ENCODE data around the gene LUZP1.

LUZP1 gene

DNA sequence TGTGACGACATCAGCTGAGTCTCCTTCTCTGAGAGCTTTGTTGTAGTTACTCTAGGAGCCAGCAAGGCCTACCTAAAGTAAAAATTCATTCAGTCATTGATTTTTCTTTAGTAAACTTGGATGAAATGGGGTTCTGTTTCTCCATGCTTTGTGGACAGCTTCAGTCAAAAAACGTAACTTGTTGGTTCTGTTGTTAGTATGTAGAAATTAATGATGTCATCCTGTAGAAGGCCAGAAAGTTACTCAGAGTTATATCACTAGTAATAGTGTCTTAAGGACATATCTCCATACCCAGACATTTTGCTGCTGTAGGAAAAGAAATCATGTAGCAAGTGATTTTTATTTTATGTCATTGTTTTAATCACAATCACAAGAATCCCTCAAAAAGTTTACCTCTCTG, 106.4 kb downstream of the LUZP1 start:
- no peak overlapping the region for H3K4me3 ChIP-seq (replicated peaks; ENCODE audit: low read depth, low read length)
- TF ChIP-seq, protein P1, sequence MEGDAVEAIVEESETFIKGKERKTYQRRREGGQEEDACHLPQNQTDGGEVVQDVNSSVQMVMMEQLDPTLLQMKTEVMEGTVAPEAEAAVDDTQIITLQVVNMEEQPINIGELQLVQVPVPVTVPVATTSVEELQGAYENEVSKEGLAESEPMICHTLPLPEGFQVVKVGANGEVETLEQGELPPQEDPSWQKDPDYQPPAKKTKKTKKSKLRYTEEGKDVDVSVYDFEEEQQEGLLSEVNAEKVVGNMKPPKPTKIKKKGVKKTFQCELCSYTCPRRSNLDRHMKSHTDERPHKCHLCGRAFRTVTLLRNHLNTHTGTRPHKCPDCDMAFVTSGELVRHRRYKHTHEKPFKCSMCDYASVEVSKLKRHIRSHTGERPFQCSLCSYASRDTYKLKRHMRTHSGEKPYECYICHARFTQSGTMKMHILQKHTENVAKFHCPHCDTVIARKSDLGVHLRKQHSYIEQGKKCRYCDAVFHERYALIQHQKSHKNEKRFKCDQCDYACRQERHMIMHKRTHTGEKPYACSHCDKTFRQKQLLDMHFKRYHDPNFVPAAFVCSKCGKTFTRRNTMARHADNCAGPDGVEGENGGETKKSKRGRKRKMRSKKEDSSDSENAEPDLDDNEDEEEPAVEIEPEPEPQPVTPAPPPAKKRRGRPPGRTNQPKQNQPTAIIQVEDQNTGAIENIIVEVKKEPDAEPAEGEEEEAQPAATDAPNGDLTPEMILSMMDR (IDR thresholded peaks at IDR 0.05; ENCODE audit: low read depth, low read length, missing control alignments) = no peak
- no peak for DNase-seq (ENCODE audit: extremely low read depth, low read depth)

DNA sequence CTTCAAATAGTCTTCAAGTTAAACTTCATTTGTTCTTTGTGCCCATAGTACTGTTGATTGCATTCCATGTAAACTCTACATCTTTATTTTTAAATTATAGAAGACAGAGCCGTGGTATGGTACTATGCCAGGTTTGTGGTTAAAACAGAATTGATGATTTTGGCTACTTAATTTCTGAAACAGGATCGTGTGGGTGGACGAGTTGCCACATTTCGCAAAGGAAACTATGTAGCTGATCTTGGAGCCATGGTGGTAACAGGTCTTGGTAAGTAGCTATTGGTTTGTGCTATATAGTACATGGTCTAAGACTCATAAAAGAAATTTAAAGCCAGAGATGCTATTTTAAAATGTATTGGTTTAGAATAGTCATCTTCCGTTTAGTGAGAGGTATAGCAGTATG, 111.4 kb downstream of the LUZP1 start:
- H3K4me3 ChIP-seq (replicated peaks; ENCODE audit: low read depth, low read length) = no peak overlapping the region
- TF ChIP-seq, protein P1 (IDR thresholded peaks at IDR 0.05; ENCODE audit: low read depth, low read length, missing control alignments) = no peak
- DNase-seq (ENCODE audit: extremely low read depth, low read depth) = no peak

DNA sequence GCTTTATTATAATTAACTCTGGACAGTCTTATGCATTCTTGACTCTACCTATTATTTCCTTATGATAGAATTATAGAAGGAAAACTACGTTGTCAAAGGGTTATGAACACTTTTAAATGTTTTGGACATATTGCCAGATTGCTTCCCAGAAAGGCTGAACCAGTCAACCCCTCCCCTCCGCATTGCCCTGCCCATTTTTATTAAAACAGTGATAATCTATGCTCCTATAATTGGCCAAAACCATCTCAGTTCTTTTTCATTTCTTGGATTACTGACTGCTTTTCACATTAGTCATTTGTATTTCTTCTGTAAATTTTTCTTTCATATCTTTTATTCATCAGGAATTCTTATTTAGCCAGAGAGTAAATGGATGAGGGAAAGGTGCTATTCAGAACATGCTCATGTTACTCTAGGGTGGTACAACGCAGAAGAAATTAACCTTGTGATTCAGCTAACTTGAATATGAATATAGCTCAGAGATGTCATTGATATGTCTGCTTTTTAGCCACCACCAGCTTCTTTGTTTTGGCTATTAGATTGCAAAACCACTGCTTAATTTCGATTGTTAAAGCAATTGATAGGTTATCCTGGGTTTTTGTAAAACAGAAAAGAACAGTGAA, 117.3 kb downstream of the LUZP1 start:
- DNase-seq (ENCODE audit: extremely low read depth, low read depth) = no peak
- no peak overlapping the region for H3K4me3 ChIP-seq (replicated peaks; ENCODE audit: low read depth, low read length)
- TF ChIP-seq, protein P1 (IDR thresholded peaks at IDR 0.05; ENCODE audit: low read depth, low read length, missing control alignments) = no peak

DNA sequence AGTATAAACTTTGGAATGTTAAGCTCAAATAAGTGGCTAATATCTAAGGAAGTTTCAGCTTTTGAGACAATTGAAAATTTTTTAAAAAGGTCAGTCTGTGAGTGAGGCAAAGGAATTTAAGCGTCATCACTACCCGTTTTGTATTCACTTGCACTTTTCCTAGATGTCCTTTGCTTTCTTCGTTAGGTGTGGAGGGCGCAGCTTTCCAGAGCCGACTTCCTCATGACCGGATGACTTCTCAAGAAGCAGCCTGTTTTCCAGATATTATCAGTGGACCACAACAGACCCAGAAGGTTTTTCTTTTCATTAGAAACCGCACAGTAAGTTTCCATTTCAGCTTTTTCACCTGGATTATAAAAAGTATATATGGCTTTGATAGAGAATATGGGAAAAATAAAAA, 118.5 kb downstream of the LUZP1 start:
- no peak for DNase-seq (ENCODE audit: extremely low read depth, low read depth)
- H3K4me3 ChIP-seq (replicated peaks; ENCODE audit: low read depth, low read length) = no peak overlapping the region
- TF ChIP-seq, protein P1 (IDR thresholded peaks at IDR 0.05; ENCODE audit: low read depth, low read length, missing control alignments) = no peak

DNA sequence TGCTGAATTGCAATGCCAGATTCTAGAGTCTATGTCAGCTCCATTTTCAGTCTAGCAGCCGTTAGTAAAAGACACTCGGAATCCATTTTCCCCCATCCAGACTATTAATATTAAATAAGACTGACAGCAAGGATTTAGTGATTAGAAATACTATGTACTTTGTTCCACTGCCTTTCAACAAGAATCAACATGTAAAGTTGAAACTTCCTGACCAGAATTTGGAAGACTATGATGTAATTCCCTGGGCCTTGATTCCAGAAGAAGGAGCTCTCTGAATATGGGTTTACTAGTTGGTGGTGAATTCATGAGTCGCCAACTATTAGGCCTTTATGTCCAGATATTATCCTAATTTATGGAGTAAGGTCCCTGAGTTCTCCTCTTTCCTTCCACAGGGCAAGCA, 124.6 kb downstream of the LUZP1 start:
- no peak overlapping the region for H3K4me3 ChIP-seq (replicated peaks; ENCODE audit: low read depth, low read length)
- DNase-seq (ENCODE audit: extremely low read depth, low read depth) = no peak
- TF ChIP-seq, protein P1 (IDR thresholded peaks at IDR 0.05; ENCODE audit: low read depth, low read length, missing control alignments) = no peak

DNA sequence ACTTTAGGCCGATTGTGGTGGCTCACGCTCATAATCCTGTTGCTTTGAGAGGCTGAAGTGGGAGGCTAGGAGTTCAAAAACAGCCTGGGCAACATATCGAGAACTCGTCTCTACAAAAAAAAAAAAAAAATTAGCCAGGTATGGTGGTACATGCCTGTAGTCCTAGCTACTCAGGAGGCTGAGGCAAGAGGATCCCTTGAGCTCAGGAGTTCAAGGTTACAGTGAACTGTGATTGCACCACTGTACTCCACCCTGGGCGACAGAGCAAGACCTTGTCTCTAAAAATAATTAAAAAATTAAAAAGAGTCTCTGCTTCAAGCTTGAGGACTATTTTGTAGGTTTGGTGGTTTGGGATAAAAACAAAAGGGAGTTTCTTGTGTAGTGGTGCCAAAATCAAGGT, 128.1 kb downstream of the LUZP1 start:
- TF ChIP-seq, protein P1 (IDR thresholded peaks at IDR 0.05; ENCODE audit: low read depth, low read length, missing control alignments) = no peak
- no peak overlapping the region for H3K4me3 ChIP-seq (replicated peaks; ENCODE audit: low read depth, low read length)
- DNase-seq (ENCODE audit: extremely low read depth, low read depth) = no peak

DNA sequence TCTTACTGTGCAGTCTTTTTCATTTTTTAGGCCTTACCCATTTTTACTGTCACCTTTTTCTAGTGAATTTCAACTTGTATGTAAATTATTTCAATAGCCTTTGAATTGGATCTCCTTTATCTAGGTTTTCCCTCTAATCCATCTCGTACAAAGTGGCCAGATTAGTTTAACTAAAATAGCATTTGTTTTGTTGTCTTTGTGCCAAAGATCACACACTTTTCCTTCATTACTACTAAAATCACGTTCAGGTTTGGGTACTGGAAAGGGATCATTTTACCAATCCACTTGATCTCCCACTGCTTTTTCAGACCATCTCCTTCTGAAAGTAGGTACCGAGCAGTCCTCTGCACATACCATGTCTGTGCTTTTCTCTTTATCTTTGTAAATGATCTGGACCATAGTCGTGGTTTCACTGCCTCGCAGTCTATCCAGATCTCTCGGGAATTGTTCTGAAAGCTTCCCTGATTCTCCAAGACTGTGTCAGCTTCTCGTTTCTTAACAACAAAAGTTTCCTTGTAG, 129.3 kb downstream of the LUZP1 start:
- TF ChIP-seq, protein P1 (IDR thresholded peaks at IDR 0.05; ENCODE audit: low read depth, low read length, missing control alignments) = no peak
- DNase-seq (ENCODE audit: extremely low read depth, low read depth) = no peak
- no peak overlapping the region for H3K4me3 ChIP-seq (replicated peaks; ENCODE audit: low read depth, low read length)
